Glutamatergic neuron (in vitro differentiated cells): Measurements from ENCODE around the gene IFI27L2. TPM values are rescaled to one million over a fixed set of nuclear protein-coding genes. Genes with fewer than 3 reads are reported as not detected.

ENCODE experiments used
- DNase-seq: peaks from one replicate; pipeline ENCODE4 v3.0.0; 2022
- H3K27ac Mint-ChIP-seq: one replicate; pipeline ENCODE4 v1.8.0; 2020; ENCODE audit warnings: mild to moderate bottlenecking, mixed read lengths, inconsistent platforms; ENCODE audit not compliant: unreplicated experiment
- H3K27me3 Mint-ChIP-seq: one replicate; pipeline ENCODE4 v1.8.0; 2020; ENCODE audit warnings: mild to moderate bottlenecking, moderate library complexity, mixed read lengths, inconsistent platforms; ENCODE audit not compliant: unreplicated experiment
- H3K36me3 Mint-ChIP-seq: one replicate; pipeline ENCODE4 v1.8.0; 2020; ENCODE audit warnings: mild to moderate bottlenecking, mixed read lengths, inconsistent platforms; ENCODE audit not compliant: unreplicated experiment
- H3K4me1 Mint-ChIP-seq: one replicate; pipeline ENCODE4 v1.8.0; 2020; ENCODE audit warnings: mild to moderate bottlenecking, low read depth, mixed read lengths, inconsistent platforms; ENCODE audit not compliant: unreplicated experiment
- H3K4me3 Mint-ChIP-seq: one replicate; pipeline ENCODE4 v1.8.0; 2020; ENCODE audit warnings: mild to moderate bottlenecking, mixed read lengths, inconsistent platforms; ENCODE audit not compliant: unreplicated experiment
- H3K9me3 Mint-ChIP-seq: one replicate; pipeline ENCODE4 v1.8.0; 2020; ENCODE audit warnings: mild to moderate bottlenecking, moderate library complexity, mixed read lengths, inconsistent platforms; ENCODE audit not compliant: unreplicated experiment
- CTCF ChIP-seq: fragments of 200-600 bp; sonication (generic); IDR thresholded peaks from one replicate; pipeline ENCODE4 v1.5.0; 2021; ENCODE audit not compliant: partially characterized antibody, unreplicated experiment
- total RNA-seq: library from RNA; stranded (reverse); fragmentation: NEBNext Ultra II Directional; extraction: Animal tissue kit (Norgen Biotek cat#: 25700); gene quantifications from one replicate; pipeline ENCODE4 v1.2.1, GENCODE V29; 2021; ENCODE audit not compliant: unreplicated experiment

The IFI27L2 gene
- total RNA-seq, 1 donor from 2014 or later, result 52.7 TPM

DNA sequence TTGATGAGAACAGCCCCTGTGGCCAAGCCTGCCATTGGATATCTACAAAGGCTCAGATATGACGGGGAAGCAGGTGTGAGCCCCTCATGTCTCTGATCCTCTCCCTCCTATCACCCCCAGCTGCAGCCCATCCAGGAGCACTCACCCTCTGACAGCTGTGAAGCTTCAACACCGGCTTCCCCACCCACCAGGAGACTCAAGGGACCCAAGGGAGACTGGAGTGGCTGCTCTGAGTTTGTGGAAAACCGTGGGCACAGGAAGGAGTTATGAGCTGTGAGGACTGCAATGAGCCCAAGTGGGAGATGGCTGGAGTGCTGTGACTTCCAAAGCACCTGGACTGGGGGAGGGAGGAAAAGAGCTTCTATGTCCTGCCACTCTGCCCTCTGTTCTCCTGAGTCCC is 7.9 kb downstream of the IFI27L2 start:
- H3K27me3 Mint-ChIP-seq, result peaks cover 2% of the 10 kb centered on the region
- DNase-seq, result no peak
- no peak overlapping the region for H3K27ac Mint-ChIP-seq
- no peak overlapping the region for H3K4me3 Mint-ChIP-seq
- peaks cover 17% of the 10 kb centered on the region for H3K36me3 Mint-ChIP-seq
- TF ChIP-seq CTCF, result no peak
- H3K9me3 Mint-ChIP-seq, result peaks cover 8% of the 10 kb centered on the region
- H3K4me1 Mint-ChIP-seq, result no peaks in the 10 kb centered on the region

GRCh38 chr14:94120667-94121340 is 8.6 kb downstream of the IFI27L2 start:
- Mint-ChIP-seq H3K27ac (no peak overlapping the region), H3K4me1 (no peaks in the 10 kb centered on the region), H3K4me3 (no peak overlapping the region), H3K36me3 (peaks cover 17% of the 10 kb centered on the region), H3K9me3 (peaks cover 8% of the 10 kb centered on the region), H3K27me3 (peaks cover 2% of the 10 kb centered on the region)
- no peak for DNase-seq
- no peak for TF ChIP-seq CTCF

DNA sequence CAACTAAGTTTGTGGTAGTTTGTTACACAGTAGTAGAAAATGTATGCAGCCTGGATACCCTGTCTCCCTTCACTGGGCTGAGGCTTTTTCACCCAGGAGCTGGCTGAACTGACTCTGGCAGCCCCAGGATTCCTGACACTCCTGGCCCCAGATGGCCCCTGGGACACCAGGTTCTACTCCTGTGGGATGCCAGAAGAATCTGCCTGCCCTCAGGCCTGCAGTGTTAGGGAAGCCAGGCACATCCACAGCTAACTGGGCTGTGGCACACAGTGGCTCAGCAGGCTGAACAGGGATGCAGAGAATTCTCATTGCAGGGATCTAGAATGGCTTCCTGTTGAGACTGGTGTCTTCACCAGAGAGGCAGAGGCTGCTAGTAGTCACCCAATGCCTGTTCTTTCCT is 10.3 kb downstream of the IFI27L2 start:
- H3K27me3 Mint-ChIP-seq, result no peaks in the 10 kb centered on the region
- no peak overlapping the region for H3K4me3 Mint-ChIP-seq
- H3K4me1 Mint-ChIP-seq, result peaks cover 3% of the 10 kb centered on the region
- peaks cover 7% of the 10 kb centered on the region for H3K9me3 Mint-ChIP-seq
- H3K27ac Mint-ChIP-seq, result no peak overlapping the region
- no peak for TF ChIP-seq CTCF
- DNase-seq, result no peak
- H3K36me3 Mint-ChIP-seq, result peaks cover 17% of the 10 kb centered on the region

- TF ChIP-seq CTCF, result no peak
- Mint-ChIP-seq H3K27ac (no peak overlapping the region), H3K4me1 (peaks cover 6% of the 10 kb centered on the region)
Observed at GRCh38 chr14:94117856-94118255, 11.5 kb downstream of the IFI27L2 start.

DNA sequence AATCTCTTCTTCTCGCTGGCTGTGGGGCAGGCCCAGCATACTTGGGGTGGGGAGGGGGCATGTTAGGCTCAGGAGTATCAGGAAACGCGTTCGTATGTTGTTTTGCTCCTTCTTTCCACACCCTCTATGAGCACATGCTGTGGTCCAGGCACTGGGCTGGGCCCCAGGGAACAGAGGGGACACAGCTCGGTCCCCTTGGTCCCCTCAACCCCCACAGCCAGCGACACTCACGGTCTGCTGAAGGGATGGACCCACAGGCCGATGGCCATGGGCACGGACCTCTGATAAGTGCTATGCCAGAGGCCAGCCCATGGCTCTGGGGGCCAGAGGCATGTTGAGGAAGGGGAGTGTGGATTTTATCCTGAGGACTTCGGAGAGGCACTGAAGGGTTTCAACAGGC is 12.7 kb downstream of the IFI27L2 start:
- DNase-seq, result no peak
- Mint-ChIP-seq H3K4me3 (no peak overlapping the region), H3K4me1 (peaks cover 6% of the 10 kb centered on the region), H3K27me3 (peaks cover 2% of the 10 kb centered on the region), H3K27ac (no peak overlapping the region), H3K36me3 (no peaks in the 10 kb centered on the region), H3K9me3 (peaks cover 2% of the 10 kb centered on the region)
- TF ChIP-seq CTCF, result no peak

More at GRCh38 chr14:94117856-94118255, 11.5 kb downstream of the IFI27L2 start:
- H3K4me3 Mint-ChIP-seq, result no peak overlapping the region
- DNase-seq, result no peak
- peaks cover 11% of the 10 kb centered on the region for H3K36me3 Mint-ChIP-seq
- no peaks in the 10 kb centered on the region for H3K27me3 Mint-ChIP-seq
- H3K9me3 Mint-ChIP-seq, result peaks cover 2% of the 10 kb centered on the region
